Neural progenitor cell (in vitro differentiated cells): ENCODE results near the gene LSM14B. TPM values are rescaled to one million over a fixed set of nuclear protein-coding genes. Genes with fewer than 3 reads are reported as not detected.

ENCODE experiments used
- DNase-seq: peaks from one replicate; pipeline ENCODE4 v3.0.0-alpha.2; 2016; ENCODE audit warnings: low spot score
- H2AFZ ChIP-seq: fragments of 200-600 bp; sonication (generic); replicated peaks from 2 replicates; pipeline ENCODE4 v1.6.1; 2016; ENCODE audit warnings: antibody characterized with exemption
- H3F3A ChIP-seq: fragments of 200-600 bp; sonication (generic); 2 replicates; pipeline ENCODE4 v1.6.1; 2016; ENCODE audit warnings: antibody characterized with exemption, low read depth
- H3K27ac ChIP-seq: fragments of 200-600 bp; sonication (generic); 2 replicates; pipeline ENCODE4 v1.5.1; 2016; ENCODE audit warnings: mild to moderate bottlenecking
- H3K27me3 ChIP-seq: fragments of 200-600 bp; sonication (generic); 2 replicates; pipeline ENCODE4 v1.6.1; 2016; ENCODE audit warnings: mild to moderate bottlenecking, moderate library complexity
- H3K36me3 ChIP-seq: fragments of 200-600 bp; sonication (generic); 2 replicates; pipeline ENCODE4 v1.5.1; 2016
- H3K4me1 ChIP-seq: fragments of 200-600 bp; sonication (generic); 2 replicates; pipeline ENCODE4 v1.6.1; 2016; ENCODE audit warnings: mixed run types
- H3K4me2 ChIP-seq: fragments of 200-600 bp; sonication (generic); 2 replicates; pipeline ENCODE4 v1.6.1; 2016
- H3K4me3 ChIP-seq: fragments of 200-600 bp; sonication (generic); 2 replicates; pipeline ENCODE4 v1.5.1; 2016
- H3K79me2 ChIP-seq: fragments of 200-600 bp; sonication (generic); 2 replicates; pipeline ENCODE4 v1.6.1; 2016; ENCODE audit warnings: low read depth
- H3K9ac ChIP-seq: fragments of 200-600 bp; sonication (generic); 2 replicates; pipeline ENCODE4 v1.6.1; 2016
- H3K9me3 ChIP-seq: fragments of 200-600 bp; sonication (generic); 2 replicates; pipeline ENCODE4 v1.5.1; 2016; ENCODE audit warnings: low read depth
- H4K20me1 ChIP-seq: fragments of 200-600 bp; sonication (generic); 2 replicates; pipeline ENCODE4 v1.6.1; 2016; ENCODE audit warnings: low read depth
- H3K27ac Mint-ChIP-seq: 3 replicates; pipeline ENCODE4 v1.8.0; 2021; ENCODE audit warnings: mixed read lengths
- H3K27me3 Mint-ChIP-seq: 2 replicates; pipeline ENCODE4 v1.8.0; 2022; ENCODE audit warnings: low read depth, mild to moderate bottlenecking, inconsistent platforms, moderate library complexity, mixed read lengths; ENCODE audit not compliant: insufficient read depth
- H3K36me3 Mint-ChIP-seq: 3 replicates; pipeline ENCODE4 v1.8.0; 2021; ENCODE audit warnings: mixed read lengths
- H3K4me1 Mint-ChIP-seq: 3 replicates; pipeline ENCODE4 v1.8.0; 2021; ENCODE audit warnings: mixed read lengths
- H3K4me3 Mint-ChIP-seq: 3 replicates; pipeline ENCODE4 v1.8.0; 2021; ENCODE audit warnings: mild to moderate bottlenecking, moderate library complexity, mixed read lengths
- H3K9me3 Mint-ChIP-seq: 3 replicates; pipeline ENCODE4 v1.8.0; 2020; ENCODE audit warnings: mixed read lengths
- EZH2 ChIP-seq: fragments of 200-600 bp; sonication (generic); IDR thresholded peaks from 2 replicates; pipeline ENCODE4 v1.6.1; 2017; ENCODE audit warnings: antibody characterized with exemption, mild to moderate bottlenecking, moderate library complexity
- EZH2phosphoT487 ChIP-seq: fragments of 200-600 bp; sonication (generic); IDR thresholded peaks from 2 replicates; pipeline ENCODE4 v1.6.1; 2017; ENCODE audit warnings: antibody characterized with exemption
- total RNA-seq: library from RNA; depleted of rRNA; stranded (reverse); fragments of >200 nt; gene quantifications from 2 replicates; pipeline ENCODE4 v1.2.3, GENCODE V29; 2015; ENCODE audit warnings: low replicate concordance
- TF ChIP-seq, protein P1 (sequence below): fragments of 200-600 bp; sonication (generic); IDR thresholded peaks from 2 replicates; pipeline ENCODE4 v1.5.1; 2017; ENCODE audit warnings: antibody characterized with exemption, mild to moderate bottlenecking

Gene LSM14B
- total RNA-seq, 1 donor from 2014 or later, result 52.6 TPM

DNA sequence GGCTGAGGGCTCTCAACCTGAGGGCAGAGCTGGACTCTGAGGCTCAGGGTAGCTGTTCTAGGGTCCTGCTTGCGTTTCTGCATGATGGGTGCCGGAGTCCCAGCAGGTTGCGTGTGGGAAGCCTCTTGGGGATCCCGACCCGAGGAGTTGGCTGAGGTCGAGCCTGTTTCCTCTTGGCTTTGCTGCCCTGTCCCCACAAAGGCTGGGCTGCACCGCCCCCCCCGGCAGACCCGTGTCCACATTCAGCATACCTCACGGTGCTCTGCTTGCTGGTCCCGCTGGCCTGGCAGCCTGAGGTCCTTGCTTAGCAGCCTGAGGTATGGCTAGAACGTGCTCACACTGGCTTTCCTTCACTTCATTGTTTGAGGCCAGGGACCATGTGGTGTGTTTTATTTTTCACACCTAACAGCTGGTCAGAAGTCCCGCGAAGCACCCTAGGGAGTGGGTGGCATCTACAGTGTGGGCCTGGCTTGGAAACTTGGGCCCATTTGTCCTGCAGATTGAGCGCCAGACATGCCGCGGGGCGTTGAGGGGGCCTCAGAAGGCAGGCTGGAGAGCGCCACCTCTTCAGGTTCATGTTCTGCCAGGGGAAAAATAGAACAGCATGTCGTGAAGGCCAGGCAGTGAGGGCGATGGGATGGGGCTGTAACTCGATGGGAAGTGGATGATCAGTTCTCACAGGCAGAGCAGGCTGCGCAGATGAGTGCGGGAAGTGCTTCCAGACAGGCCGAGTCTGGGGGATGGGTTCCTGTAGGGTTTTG is 9.5 kb downstream of the LSM14B start:
- Histone ChIP-seq H3K9ac (no peak overlapping the region), H3K4me3 (no peak overlapping the region), H3K27ac (no peak overlapping the region), H3K4me1 (no peaks in the 10 kb centered on the region), H3F3A (peaks cover 31% of the 10 kb centered on the region), H3K4me2 (no peak overlapping the region), H3K36me3 (peaks cover 7% of the 10 kb centered on the region), H4K20me1 (peaks cover 91% of the 10 kb centered on the region), H3K79me2 (peaks cover 33% of the 10 kb centered on the region), H3K9me3 (no peaks in the 10 kb centered on the region), H3K27me3 (no peaks in the 10 kb centered on the region), H2AFZ (no peak overlapping the region)
- H3K4me3 Mint-ChIP-seq, result no peak overlapping the region
- no peaks in the 10 kb centered on the region for H3K9me3 Mint-ChIP-seq
- peak overlapping the region; percentile 81 for H3K27ac Mint-ChIP-seq
- DNase-seq, result no peak
- no peak for TF ChIP-seq EZH2
- no peak for TF ChIP-seq EZH2phosphoT487
- TF ChIP-seq, protein P1, sequence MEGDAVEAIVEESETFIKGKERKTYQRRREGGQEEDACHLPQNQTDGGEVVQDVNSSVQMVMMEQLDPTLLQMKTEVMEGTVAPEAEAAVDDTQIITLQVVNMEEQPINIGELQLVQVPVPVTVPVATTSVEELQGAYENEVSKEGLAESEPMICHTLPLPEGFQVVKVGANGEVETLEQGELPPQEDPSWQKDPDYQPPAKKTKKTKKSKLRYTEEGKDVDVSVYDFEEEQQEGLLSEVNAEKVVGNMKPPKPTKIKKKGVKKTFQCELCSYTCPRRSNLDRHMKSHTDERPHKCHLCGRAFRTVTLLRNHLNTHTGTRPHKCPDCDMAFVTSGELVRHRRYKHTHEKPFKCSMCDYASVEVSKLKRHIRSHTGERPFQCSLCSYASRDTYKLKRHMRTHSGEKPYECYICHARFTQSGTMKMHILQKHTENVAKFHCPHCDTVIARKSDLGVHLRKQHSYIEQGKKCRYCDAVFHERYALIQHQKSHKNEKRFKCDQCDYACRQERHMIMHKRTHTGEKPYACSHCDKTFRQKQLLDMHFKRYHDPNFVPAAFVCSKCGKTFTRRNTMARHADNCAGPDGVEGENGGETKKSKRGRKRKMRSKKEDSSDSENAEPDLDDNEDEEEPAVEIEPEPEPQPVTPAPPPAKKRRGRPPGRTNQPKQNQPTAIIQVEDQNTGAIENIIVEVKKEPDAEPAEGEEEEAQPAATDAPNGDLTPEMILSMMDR, result no peak
- peaks cover 47% of the 10 kb centered on the region for H3K36me3 Mint-ChIP-seq
- no peaks in the 10 kb centered on the region for H3K4me1 Mint-ChIP-seq
- H3K27me3 Mint-ChIP-seq, result peaks cover 13% of the 10 kb centered on the region

DNA sequence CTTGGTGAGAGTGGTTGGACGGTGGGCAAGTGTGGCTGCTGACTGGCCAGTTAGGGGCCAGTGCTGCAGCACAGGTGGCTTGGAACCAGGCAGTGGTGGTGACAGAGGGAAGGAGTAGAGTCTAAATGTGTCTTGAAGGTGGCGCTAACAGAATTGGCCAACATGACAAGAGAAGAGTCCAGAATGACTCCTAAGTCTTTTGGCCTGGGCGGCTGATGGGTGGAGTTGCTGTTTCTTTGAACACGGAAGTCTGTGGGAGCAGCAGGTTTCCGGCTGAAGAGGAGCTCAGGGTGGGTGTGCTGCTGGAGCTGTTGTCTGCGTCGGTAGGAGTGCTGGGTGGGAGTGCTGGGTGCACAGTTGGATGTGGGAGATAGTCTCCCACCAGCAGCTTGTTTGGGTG is 10.1 kb downstream of the LSM14B start:
- no peak overlapping the region for H3K4me2 ChIP-seq
- H3K79me2 ChIP-seq, result peaks cover 26% of the 10 kb centered on the region
- H3K4me3 ChIP-seq, result no peak overlapping the region
- H3K4me1 ChIP-seq, result no peaks in the 10 kb centered on the region
- peaks cover 92% of the 10 kb centered on the region for H4K20me1 ChIP-seq
- H3K9me3 ChIP-seq, result no peaks in the 10 kb centered on the region
- DNase-seq, result no peak
- Mint-ChIP-seq H3K27me3 (peaks cover 13% of the 10 kb centered on the region), H3K27ac (peak overlapping the region; percentile 81), H3K4me1 (no peaks in the 10 kb centered on the region), H3K36me3 (peaks cover 47% of the 10 kb centered on the region), H3K4me3 (no peak overlapping the region), H3K9me3 (no peaks in the 10 kb centered on the region)
- H3K9ac ChIP-seq, result no peak overlapping the region
- no peaks in the 10 kb centered on the region for H3K27me3 ChIP-seq
- H3F3A ChIP-seq, result peaks cover 38% of the 10 kb centered on the region
- peaks cover 3% of the 10 kb centered on the region for H3K36me3 ChIP-seq
- no peak overlapping the region for H3K27ac ChIP-seq
- TF ChIP-seq EZH2, result no peak
- no peak for TF ChIP-seq EZH2phosphoT487
- TF ChIP-seq, protein P1, result no peak
- H2AFZ ChIP-seq, result no peak overlapping the region

DNA sequence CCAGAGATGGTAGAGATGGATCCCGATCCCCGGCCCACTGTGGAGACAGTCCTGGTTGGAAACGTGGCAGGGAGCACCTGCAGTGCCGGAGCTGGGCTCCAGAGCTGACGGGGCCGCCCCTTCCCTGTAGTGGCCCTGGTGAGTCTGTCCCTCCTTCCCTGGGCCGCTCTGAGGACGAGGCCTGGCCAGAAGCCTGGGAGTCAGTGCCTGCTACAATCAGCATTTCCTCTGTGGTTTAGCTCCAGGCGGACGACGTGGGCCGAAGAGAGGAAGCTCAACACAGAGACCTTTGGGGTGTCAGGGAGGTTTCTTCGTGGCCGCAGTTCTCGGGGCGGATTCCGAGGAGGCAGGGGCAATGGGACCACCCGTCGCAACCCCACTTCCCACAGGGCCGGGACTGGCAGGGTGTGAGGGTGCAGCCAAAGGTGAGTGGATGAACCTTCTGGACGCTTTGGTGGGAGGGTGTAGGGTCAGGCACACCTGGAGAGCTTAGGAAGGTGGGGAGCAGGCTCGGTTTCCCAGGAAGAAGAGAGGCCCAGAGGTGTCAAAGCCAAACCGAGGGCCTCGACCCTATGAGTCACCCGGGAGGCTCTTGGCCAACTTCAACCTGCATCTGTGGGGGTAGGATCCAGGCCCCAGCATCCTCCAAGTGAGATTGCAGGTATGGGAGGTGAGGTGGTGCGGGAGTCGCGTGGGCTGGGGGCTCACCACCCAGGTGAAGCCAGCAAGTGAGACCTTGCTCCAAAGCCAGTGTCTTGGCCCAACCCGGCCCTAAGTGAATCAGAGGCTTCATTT is 11.0 kb downstream of the LSM14B start:
- Histone ChIP-seq H3K79me2 (peaks cover 21% of the 10 kb centered on the region), H3K4me1 (no peaks in the 10 kb centered on the region), H3K27ac (no peak overlapping the region), H3F3A (peaks cover 46% of the 10 kb centered on the region), H3K9me3 (no peaks in the 10 kb centered on the region), H3K27me3 (no peaks in the 10 kb centered on the region), H3K4me3 (no peak overlapping the region), H2AFZ (no peak overlapping the region), H3K36me3 (peaks cover 3% of the 10 kb centered on the region), H4K20me1 (peaks cover 92% of the 10 kb centered on the region), H3K9ac (no peak overlapping the region), H3K4me2 (no peak overlapping the region)
- no peaks in the 10 kb centered on the region for H3K4me1 Mint-ChIP-seq
- H3K9me3 Mint-ChIP-seq, result no peaks in the 10 kb centered on the region
- peak overlapping the region; percentile 24 for H3K4me3 Mint-ChIP-seq
- TF ChIP-seq EZH2 (no peak), EZH2phosphoT487 (no peak)
- TF ChIP-seq, protein P1, result no peak
- no peak overlapping the region for H3K27ac Mint-ChIP-seq
- peaks cover 13% of the 10 kb centered on the region for H3K27me3 Mint-ChIP-seq
- DNase-seq, result no peak
- peaks cover 48% of the 10 kb centered on the region for H3K36me3 Mint-ChIP-seq
